Stimulated activated CD4-positive, alpha-beta T cell treated with anti-CD3 and anti-CD28 coated beads, Interleukin-15, amount 100 ng/mL, for 1 hour (primary cell): ENCODE data around the gene MAPK8IP1.

ENCODE experiments used
- DNase-seq, 2 donors: peaks; one replicate each; pipeline ENCODE4 v3.0.0-alpha.2; 2020; ENCODE audit warnings: low read depth in 1 of 2, low spot score in 1 of 2

MAPK8IP1 gene

DNA sequence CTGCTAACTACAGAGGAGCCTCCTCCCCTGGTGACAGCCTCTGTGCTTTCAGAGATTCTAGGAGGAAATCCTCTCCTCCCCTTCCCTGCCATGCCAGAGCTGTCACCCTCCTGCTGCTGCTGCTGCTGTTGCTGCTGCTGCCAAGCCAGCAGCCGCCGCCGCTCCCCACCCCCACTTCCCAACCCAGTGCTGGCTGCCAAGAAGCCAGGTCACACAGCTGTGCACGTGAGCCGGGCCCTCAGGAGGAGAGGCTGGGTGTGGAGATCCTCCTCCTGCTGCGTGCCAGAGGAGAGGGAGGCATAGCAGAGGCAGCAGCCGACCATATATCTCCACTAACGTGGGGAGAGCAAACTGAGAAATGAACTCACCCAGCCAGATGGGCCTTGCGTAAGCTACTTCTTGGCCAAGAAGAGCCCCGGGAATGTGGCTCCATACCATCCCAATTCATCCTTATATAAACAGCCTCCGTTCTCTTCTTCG, 25.8 kb upstream of the MAPK8IP1 start:
- DNase-seq: no peak

DNA sequence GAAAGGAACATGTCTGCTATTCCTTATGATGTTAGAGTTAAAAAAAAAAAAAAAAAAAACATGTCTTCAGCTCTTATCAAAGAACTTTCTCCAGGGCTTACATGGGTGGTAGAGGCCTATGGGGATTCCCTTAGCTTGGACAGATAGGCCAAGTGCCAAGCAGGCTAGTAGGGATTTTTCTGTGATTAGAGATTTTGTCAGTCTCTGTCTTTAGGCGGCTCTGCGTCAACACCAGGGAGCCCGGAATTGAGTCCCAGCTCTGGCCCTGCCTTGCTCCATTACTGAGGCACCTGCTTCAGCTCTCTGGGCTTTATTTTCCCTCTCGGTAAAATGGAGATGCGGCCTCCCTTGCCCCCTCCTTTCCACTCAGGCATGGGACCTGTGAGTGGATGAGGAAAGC, 25.1 kb upstream of the MAPK8IP1 start:
- DNase-seq: no peak

DNA sequence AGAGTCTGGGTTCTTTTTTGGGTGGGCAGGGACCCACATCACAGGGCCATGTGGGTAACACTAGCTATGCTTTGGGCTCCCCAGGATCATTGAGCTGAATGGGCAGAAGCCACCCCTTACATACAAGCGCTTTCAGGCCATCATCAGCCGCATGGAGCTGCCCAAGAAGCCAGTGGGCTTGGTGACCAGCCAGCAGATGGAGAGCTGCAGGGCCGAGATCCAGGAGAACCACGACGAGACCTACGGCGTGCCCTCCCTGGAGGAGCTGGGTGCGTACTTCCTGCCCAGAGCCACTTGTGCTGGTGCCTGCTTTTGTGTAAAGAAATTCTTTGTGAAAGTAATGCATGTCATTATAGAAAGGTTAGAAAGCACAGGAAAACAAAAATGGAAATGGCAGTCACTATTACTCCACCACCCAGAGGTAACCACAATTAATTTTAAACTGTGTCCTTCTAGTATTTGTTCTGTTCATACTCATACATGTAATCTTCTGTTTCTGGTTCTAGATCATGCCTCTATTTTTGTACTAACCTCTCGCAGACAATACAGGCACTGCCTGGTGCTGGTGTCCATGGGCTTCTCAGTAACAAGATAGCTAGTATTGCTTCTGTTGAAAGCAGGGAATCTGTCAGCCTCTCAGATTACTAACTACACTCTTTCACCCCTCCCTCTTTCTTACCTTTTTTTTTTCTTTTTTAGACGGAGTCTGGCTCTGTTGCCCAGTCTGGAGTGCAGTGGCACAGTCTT, 24.5 kb upstream of the MAPK8IP1 start:
- no peak for DNase-seq

DNA sequence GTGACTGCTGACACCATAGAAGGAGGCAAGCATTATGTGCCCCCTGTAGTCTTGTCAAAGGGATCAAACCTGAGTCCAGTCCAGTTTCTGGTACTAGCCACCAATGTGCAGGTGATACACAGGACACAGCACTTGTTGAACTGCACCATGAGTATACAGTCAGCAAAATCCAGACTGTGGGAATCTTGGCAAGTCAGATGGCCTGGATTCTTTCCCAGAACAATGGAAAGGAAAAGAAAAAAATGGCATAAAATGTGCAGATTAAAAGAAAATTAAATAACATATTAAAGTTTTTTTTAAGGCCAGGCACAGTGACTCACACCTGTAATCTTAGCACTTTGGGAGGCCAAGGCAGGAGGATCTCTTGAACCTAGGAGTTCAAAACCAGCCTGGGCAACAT, 21.4 kb upstream of the MAPK8IP1 start:
- no peak for DNase-seq

DNA sequence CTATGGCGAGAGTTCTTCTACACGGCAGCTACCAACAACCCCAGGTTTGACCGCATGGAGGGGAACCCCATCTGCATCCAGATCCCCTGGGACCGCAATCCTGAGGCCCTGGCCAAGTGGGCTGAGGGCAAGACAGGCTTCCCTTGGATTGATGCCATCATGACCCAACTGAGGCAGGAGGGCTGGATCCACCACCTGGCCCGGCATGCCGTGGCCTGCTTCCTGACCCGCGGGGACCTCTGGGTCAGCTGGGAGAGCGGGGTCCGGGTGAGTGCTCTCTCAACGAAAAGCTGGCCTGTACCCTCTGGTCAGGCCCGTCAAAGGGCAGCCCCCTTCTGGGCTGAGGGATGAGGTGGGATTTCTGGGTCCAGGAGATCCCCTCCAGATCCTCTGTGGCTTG, 15.9 kb upstream of the MAPK8IP1 start:
- no peak for DNase-seq

DNA sequence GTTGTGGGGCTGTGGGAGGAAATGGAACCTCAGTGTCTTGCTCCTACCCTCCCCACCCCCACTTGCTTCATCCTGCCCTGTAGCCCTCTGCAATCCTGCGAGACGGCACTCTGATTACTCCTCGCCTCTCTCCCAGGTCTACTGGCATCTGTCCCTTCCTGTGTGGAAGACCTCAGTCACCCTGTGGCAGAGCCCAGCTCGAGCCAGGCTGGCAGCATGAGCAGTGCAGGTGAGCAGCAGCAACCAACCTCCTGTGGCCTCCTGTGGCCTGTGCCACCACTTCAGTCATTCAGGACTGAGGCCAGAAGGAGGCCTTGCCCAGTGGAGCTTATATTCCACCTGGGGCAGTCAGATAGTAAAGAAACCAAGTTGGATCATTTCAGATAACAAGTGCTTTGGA, 14.7 kb upstream of the MAPK8IP1 start:
- DNase-seq: no peak

DNA sequence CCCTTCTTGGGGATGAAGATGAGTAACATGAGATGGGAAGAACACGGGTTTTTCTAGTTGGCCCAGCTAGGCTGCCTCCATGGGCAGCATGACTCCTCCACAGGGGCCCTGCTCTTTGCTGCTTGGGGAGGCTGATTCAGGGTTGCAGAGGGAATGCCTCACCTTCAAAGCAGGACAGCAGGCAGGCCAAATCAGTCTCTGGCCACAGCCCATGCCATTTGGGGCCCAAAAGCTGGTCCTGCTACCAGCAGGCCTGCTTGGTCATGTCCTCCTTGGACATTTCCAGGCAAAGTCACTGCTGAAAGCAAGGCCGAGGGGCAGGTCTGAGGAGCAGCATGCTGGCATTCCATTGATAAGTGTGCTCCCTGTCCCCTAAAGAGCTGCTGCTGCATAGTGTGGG, 13.8 kb upstream of the MAPK8IP1 start:
- DNase-seq: no peak

DNA sequence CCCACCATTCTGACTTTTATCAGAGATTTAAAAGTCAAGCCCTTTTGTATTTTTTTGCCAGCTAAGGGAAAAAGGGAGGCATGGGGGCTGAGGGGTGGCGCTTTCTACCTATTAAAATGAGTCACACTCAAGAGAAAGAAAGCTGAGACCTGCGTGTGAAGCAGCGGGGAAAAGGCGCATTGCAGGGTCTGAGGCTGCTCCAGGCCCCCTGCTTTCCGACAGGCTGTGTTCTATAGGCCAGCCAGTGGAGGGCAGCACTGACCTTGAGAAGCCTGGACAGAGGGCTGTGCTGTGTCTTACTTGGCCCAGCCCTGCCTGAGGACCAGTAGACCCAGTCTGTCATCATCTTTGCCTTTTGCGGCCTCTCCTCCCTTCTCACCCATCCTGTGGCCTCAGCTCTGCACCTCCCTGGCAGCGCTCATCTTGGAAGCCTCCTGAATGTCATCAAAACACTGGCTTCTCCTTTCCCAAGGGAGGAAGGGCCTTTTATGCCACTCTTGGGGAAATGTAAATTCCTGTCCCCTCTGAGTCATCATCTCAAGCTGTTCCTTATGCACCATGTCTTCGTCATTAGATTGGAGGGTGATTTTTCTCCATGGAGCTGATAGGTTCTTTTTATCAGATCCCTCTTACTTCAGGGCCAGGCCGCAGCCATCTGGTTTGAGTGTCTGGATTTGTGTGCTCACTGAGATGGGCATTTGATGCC, 12.6 kb upstream of the MAPK8IP1 start:
- DNase-seq: no peak

DNA sequence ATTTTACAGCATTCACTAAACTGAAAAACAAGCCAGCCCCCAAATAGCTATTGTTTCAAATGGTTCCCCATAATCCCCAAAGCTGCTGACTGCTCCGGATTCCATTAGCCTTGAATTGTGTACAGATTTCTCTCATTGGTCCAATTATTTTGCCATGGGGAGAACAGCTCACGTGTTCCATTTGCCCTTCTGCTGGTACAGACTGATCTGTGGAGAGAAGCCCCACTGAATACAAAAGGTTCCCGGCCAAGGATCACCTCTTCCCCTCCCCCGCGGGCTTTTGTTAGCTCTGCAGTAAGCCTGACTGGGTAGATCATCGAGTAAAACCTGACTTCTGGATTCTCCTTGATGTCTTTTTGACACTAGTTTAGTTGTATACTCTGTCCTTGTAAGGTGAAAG, 9.1 kb upstream of the MAPK8IP1 start:
- no peak for DNase-seq

DNA sequence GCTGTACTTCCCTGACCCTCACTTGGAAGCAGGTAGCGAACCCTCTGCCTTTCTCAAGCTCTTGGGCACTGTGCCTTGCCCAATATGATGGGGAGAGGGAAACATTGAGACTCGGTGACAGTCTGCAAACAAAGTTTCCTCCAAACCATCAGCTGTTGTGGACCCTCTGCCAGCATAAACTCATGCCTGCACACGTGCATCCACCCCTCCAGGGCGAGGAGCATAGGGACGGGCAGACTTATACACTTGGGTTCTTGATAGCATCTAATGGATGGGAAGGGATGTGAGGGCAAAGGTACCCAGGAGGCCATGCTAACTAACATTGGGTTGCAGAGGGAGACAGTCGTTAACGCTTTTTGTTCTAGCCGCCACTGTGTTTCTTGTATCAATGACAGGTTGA, 8.2 kb upstream of the MAPK8IP1 start:
- DNase-seq: no peak

DNA sequence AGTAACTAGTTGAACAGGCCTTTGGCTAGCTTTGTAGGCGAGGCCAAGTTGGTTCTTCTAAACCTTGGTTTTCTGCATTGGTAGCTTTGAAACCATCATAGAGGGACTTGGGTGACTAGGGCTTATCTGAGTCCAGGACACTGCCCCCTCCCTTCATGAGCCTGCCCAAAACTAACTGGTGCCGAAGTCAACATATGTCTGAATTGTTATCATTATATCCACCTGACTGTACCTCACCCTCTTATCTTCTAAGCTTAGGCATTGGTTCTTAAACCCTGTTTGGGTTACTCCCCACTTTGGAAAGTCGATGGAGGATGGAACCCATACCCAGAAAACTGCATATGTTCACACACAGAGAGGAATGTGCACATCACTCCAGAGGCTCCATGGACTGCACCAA, 7.6 kb upstream of the MAPK8IP1 start:
- DNase-seq: no peak

DNA sequence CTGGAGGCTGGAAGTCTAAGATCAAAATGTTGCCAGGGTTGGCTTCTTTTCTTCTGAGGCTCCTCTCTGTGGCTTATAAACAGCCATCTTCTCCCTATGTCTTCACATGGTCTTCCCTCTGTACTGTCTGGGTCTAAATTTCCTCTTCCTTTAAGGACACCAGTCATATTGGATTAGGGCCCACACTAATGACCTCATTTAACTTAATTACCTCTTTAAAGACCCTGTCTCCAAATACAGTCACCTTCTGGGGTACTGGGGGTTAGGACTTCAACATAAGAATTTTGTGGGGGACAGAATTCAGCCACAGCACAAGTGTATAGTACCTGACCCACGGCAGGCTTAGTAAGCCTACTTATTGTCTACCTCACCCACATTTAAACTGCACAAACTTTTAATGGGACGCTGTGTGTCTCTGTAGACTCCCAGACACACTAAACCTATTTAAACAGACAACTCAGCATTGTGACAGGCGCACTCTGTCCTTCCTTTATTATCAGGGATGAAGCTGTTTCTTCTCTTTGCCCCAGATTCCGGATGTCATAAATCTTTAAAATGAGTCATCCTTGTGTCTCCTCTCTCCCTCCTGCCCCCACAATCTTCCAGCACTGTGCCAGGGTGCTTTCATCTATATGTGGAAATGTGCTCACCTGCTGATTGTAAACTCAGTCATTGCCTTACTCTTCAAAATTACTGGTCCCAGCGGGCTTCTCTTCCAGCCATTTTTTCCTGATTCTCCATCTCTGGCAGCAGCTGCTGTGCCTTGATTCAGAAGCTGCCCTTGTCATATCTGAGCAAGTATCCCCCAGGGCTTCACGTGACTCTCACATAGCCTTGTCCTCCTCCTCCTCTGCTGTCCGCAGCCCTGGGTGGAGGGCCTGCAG, 5.4 kb upstream of the MAPK8IP1 start:
- DNase-seq: no peak

DNA sequence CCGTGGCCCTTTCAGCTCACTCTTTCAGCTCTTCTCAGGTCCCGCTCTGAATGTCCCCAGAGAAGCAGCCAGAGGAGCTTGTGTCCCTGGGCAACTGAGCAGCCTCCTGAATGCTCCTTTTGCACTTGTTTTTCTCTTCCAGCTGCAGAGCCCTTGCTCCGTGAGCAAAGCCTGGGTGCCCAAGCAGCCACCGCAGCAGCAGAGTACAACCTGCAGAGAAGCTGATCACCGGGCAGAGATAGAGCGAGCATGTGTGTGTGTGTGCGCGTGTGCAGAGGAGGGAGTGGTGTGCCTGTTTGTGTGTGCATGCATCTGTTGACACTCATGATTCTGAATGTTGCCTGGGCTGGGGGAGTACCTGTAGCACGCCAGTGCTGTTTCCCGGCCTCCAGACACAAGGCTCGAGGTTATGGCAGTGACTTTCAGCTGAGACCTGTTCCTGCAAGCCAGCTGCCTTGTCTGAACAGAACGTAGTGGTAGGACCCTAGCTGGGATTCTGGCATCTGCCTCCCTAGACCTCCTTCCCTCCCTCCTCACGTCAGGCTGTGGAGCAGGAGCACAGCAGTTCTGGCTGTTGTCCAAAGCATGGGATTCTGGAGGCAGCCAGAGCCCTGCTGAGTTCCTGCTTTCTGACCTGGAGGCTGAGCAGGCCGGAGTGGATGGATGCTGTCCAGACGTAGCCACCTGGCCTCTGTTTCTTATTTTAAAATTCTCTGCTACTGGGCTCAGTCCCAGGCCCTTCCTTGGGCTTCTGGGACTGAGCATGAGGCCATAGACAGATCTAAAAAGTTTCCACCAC, 4.5 kb upstream of the MAPK8IP1 start:
- DNase-seq: no peak

DNA sequence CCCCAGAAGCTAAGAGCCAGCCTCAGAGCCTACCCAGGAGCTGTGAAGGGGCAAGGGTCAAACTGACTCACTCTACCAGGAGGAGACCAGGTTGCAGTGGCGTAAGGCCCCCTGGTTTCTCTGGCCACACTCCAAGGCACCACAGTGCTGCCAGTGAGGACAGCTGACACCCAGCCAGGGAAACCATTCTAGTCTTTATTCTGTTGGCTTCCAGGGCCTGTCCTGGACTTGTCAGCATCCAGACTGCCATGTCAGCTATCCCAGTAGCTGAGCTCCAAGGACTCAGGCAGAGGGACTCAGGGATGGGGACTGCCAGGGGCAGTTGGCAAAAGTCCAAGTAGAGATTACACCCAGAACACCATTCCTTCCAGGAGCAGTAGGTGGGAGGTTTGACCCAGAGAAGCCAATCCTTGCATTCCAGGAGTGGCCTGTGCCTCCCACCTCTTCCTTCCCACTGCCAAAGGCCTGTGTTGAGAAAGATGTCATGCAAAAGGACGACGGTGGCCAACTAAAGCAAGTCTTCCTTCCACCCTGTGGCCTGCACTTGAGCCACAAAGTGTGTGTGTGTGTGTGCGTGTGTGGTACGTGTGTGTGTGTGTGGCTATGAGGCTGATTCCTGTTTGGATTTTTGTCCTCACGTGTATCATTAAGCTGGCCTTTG, 3.6 kb upstream of the MAPK8IP1 start:
- DNase-seq: no peak

DNA sequence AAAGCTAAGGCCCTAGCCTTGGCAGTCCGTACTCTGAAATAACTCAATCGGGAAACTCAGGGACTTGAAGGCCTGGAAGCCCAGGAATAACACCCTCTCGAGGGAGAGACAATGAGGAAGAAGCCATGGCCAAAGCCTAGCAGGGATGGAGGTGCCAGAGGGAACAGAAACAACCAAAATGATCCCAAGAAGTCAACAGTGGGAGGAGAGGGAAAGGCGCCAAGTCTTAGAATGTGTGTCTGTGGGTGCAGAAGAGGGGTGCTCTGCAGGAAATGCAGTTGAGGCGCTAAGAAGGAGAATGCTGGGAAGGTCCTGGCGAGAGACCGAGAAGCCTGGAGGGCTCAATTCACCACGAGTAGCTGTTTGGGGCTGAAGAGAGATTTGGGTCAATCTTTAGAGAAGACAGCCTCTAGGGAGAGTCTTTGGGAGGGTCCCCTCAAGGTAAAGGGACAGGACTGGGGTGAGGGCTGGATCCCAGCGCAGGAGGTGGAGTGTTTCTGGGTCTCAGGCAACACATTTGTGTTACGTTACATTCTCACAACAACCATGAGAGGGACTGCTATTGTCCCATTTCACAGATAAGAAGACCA, 760 bp upstream of the MAPK8IP1 start:
- no peak for DNase-seq

DNA sequence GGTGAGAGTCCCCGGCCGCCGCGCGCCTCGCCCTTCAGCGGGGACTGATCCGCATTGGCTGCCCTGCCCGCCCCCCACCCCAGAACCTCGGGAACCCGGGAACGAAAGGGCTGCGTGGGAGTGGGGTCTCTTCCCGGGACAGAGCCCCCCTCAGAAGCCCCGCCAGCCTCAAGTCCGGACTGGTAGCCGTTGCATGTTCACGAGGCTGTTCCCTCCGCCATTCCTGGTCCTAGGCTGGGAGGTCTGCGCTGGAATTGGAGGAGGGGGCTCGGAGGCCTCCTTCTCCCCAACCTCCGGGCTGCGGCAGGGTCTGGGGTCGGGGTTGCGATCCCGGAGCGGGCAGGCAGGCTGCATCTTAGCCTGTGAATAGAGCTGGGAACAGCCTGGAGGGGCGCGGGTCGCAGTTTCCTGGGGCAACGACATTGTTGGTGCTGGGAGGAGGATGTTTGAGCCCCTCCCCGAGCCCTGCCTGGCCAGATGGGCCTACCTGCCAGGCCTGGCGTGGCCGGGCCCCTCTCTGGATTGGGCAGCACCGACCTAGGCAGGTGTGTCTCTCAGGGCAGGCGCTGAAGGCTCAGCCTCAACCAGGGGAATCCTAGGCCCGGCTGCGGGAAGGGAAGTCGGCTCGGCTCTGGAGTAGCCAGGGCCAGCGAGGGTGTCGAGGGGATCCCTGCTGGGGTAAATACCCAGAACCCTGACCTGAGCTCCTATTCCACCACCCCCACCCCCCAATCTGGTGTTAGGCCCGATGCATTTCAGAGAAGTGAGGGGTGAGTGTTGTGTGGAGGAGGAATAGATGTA, 670 bp downstream of the MAPK8IP1 start:
- no peak for DNase-seq

DNA sequence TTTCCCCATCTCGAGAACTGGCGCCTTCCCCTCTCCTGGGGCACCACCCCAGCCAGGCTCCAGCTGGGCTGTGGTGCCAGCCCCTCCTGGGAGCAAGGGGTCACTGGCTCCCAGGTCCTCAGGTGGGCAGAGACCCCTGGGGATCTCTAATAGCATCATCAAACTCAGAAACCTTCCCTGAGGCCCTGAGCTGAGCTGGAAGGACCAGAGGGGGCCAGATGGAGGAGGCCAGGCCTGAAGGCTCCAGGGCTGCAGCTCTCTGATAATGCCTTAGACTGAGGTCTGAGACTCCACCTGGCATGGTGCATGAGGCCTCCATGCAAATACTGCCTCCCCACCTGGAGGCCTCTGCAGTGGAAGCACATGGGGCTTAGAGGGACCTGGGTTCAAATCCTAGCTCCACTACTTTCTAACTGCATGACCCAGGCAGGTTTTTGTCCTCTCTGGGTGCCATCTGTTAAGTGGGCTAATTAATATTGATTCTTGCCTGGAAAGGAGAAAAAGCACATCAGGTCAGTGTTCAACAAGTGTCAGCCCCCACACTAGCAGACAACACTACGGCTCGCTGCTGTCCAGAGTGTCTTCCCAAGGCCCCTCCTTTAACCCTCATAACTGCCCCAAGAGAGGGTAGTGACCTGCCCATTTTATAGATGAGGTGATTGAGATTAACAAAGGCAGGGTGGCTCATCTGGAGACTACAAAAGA, 1.5 kb downstream of the MAPK8IP1 start:
- no peak for DNase-seq

DNA sequence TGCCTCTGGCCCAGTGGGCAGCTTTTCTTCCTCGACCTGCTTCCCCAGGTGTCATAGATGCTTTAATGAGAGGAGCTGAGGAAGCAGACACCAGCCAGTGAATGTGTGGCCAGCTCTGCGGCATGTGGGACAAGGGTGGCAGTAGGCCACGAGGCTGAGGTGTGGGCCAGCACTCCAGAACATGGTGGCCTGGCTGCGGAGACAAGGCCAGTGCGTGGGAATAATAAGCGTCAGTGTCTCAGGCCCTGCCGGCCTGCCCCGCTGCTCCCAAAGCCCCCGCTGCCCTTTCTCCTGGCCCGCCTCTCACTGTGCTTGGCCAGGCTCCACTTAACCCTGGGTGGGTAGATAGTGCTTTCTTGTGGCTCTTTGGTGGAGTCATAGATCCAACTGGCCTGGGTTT, 2.1 kb downstream of the MAPK8IP1 start:
- DNase-seq: no peak

DNA sequence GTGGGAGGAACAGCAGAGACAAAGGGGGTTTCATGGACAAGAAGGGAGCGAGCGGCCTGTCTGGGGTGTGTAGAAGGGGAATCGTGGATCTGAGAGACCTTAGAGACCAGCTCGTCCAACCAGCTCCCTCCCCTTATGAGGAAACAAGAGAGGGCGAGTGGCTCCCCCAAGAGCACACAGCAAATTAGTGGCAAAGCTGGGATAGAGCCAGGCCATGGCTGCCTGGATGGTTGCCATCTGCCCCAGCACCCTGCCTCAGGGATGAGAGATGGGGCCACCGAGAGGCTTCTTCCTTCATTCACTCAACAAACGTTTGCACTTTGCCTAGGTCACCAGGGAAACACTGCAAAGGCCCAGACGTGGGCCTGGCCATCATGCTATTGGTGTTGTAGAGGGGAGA, 4.1 kb downstream of the MAPK8IP1 start:
- no peak for DNase-seq
